ENCODE measurements around the gene PLEKHM2.

GRCh38 chr1:15758953-15759661 lies 75.0 kb downstream of the PLEKHM2 start:
- TF ChIP-seq POLR2AphosphoS5 (IDR thresholded peaks at IDR 0.05; ENCODE audit: low read depth), result no peak
- no peak for TF ChIP-seq CTCF (IDR thresholded peaks at IDR 0.05; ENCODE audit: insufficient read depth, low read length)
- no peak for TF ChIP-seq REST (IDR thresholded peaks at IDR 0.05; ENCODE audit: insufficient replicate concordance, low read depth)
- TF ChIP-seq SPI1 (IDR thresholded peaks at IDR 0.05; ENCODE audit: borderline replicate concordance, low read depth), result no peak

Data from HL-60 (cell line).